22Rv1 (cell line): ENCODE results near the gene HSPB7.
A peak's percentile ranks its signal among the peaks of the same experiment; 100 is the strongest.

ENCODE experiments used
- H3K27ac ChIP-seq: fragments of 450-650 bp; 2 replicates; pipeline ENCODE4 v1.5.1; 2017
- ZFX ChIP-seq: fragments of 450-650 bp; IDR thresholded peaks from 2 replicates; pipeline ENCODE4 v1.6.1; 2017; ENCODE audit warnings: antibody characterized with exemption, borderline replicate concordance
- TF ChIP-seq, protein P1 (sequence below): fragments of 450-650 bp; IDR thresholded peaks from 2 replicates; pipeline ENCODE4 v1.5.1; 2017; ENCODE audit warnings: mild to moderate bottlenecking

HSPB7 gene

DNA sequence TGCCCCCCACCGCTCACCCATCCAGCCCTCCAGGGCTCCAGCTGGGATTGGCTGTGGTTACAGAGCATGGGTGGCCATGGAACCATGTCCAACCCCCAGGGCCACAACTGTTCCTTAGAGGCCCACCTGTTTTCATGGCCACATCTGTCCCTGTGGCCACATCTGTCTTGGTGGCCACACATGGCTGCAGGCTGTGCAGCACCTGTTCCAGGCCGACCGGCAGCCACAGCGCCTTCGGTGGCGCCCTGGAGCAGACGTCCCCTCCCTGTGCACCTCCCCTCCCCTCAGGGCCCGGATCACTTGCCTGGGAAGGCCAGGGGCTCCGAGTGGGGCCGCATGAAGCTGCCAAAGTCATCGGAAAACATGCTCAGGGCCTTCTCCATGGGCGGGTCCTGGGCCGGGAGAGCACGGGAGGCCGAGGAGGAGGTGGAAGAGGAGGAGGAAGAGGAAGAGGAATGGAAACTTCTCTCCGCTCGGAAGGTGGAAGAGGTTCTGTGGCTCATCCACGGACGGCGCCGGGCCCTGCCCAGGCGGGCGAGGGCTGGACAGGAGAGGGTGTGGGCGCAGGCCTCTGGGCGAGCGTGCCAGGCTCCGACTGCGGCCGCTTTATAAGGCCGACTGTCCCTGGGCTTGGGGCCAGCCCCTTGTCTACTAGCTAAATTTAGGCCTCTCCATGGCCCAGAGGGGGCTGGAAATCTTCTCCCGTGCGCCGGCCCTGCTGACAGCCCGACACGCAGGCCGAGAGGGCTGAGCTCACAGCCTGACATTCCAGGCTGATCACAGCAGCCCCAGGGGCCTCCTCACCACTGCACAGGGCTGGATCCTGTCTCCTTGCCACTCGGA lies at the start of gene HSPB7:
HSPB7 (minus strand) TSS at position 583 of the 843 bp plus-strand sequence; CDS start at position 503, 80 bp downstream.
- TF ChIP-seq ZFX: no peak
- TF ChIP-seq, protein P1, sequence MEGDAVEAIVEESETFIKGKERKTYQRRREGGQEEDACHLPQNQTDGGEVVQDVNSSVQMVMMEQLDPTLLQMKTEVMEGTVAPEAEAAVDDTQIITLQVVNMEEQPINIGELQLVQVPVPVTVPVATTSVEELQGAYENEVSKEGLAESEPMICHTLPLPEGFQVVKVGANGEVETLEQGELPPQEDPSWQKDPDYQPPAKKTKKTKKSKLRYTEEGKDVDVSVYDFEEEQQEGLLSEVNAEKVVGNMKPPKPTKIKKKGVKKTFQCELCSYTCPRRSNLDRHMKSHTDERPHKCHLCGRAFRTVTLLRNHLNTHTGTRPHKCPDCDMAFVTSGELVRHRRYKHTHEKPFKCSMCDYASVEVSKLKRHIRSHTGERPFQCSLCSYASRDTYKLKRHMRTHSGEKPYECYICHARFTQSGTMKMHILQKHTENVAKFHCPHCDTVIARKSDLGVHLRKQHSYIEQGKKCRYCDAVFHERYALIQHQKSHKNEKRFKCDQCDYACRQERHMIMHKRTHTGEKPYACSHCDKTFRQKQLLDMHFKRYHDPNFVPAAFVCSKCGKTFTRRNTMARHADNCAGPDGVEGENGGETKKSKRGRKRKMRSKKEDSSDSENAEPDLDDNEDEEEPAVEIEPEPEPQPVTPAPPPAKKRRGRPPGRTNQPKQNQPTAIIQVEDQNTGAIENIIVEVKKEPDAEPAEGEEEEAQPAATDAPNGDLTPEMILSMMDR: peak; percentile 9; the same call in 1 of the 2 replicates
- H3K27ac ChIP-seq: no peak within 1 kb of the TSS

DNA sequence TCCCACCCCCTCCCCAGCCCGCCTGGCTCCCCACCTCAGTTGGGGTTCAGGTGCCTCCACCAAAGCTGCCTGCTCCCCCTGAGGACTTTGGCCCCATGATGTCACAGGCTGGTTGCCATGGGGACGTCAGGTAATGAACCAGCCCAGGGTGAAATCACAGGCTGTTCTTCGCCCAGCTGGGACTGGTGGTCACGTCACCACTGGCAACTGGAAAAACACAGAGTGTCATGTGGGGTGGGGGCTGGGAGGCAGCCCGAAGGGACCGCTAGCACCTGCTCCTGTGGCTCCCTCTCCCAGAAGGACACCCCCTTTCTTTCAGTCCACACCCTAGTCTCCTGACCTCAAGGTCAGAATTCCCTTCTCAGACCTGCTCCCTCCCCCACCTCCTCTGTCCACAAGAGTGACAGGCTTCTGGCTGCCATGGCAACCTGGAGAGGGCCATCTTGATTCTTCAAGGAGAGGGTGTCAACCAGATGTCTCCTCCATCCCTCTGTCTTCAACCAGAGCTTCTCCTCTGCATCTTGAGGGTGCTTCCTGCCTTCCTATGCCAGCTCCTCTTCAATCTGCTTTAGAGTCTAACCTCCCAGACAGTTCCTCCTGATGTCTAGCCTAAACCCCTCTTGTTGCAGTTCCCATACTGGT lies 49.4 kb upstream of the HSPB7 start:
- no peak overlapping the region for H3K27ac ChIP-seq
- TF ChIP-seq ZFX: no peak
- TF ChIP-seq, protein P1: no peak

DNA sequence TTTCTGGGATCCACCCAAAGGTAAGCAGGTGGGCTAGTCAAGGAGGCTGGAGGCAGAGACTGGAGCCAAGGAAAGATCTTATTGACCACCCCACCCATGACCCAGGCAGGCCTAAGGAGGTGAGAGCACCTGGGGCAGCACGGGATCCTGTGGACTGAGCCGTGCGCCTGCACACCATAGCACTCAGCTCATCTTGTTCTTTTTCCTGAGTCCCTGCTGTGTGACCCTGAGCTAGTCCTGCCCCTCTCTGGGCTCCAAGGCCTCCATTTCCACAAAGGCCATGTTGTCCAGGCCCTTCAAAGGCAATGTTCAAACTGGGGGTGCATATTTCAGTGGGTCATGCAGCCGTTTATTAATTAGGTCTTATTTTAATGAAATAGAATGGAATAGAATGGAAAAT lies 48.4 kb upstream of the HSPB7 start:
- H3K27ac ChIP-seq: no peak overlapping the region
- TF ChIP-seq, protein P1: no peak
- TF ChIP-seq ZFX: no peak

DNA sequence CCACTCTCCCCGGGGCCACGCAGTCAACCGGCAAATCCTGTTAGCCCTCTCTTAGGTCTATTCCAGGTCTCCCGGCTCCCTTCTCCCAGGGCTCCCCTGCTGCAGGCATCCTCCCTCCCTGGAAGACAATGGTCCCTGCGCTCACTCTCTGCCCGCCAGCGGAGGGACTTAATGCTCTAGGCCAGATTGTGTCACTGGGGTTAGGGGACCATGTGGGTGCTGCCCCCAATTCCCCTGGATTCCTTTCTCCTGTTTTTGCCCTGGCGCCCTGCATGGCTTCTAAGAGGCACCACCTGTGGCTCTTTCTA lies 47.4 kb upstream of the HSPB7 start:
- no peak overlapping the region for H3K27ac ChIP-seq
- TF ChIP-seq, protein P1: no peak
- no peak for TF ChIP-seq ZFX

DNA sequence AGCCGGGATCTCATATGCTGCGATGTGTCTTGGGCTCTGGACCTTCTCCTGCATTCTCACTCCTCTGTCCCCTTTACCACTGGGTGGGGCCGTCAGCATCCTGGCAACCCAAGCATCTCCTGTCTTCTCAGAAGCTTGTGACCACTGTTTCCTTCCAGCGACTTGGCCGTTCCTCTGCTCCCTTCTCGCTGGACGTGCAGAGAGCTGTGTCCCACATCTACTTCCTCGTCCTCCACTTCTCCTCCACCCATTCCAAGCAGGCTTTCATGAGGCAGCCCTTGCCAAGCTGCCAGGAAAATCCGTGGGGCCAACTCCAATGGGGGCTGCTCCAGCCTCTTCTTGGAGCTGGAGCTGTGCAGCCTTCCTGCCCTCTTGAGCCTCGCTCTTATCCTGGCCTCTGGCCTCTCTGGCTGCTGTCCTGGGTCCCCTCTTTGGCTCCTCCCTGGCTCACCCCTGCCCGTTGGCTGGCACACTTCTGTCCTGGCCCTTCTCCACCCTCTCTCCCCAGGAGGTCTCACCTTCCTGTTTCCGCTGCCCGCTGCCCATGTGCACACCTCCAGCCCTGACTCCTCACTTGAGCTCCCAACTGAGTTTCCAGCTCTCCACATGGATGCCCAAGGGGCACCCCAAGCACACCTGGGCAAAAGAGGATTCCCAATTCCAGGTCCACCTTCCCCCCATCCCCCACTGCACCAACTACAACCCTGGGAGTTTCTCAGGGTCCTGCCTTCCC lies 46.9 kb upstream of the HSPB7 start:
- TF ChIP-seq, protein P1: no peak
- no peak for TF ChIP-seq ZFX
- H3K27ac ChIP-seq: no peak overlapping the region

DNA sequence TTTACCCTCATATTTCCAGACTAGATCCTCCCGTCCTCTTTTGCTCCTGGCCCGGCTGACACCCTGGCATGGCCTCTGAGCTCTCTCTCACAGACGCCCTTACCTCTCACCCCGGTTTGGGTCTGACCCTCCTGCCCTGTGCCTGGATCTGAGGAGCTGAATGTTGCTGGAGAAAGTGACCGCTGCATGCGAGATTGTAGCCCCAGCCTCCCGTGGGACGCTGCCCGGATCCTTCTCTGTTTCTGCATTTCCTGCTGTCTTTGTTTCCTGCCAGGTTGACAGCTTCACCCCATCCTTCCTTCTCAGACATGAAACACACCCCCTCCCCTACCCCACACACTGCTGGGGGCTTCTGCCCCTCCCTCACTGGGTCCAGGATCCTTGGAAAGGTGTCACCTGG lies 46.1 kb upstream of the HSPB7 start:
- TF ChIP-seq, protein P1: no peak
- no peak for TF ChIP-seq ZFX
- H3K27ac ChIP-seq: no peak overlapping the region
